ENCODE results near the gene NINJ2. TPM values are rescaled to one million over a fixed set of nuclear protein-coding genes. Genes with fewer than 3 reads are reported as not detected.

Gene NINJ2
- total RNA-seq, 1 donor = 5.8 TPM

DNA sequence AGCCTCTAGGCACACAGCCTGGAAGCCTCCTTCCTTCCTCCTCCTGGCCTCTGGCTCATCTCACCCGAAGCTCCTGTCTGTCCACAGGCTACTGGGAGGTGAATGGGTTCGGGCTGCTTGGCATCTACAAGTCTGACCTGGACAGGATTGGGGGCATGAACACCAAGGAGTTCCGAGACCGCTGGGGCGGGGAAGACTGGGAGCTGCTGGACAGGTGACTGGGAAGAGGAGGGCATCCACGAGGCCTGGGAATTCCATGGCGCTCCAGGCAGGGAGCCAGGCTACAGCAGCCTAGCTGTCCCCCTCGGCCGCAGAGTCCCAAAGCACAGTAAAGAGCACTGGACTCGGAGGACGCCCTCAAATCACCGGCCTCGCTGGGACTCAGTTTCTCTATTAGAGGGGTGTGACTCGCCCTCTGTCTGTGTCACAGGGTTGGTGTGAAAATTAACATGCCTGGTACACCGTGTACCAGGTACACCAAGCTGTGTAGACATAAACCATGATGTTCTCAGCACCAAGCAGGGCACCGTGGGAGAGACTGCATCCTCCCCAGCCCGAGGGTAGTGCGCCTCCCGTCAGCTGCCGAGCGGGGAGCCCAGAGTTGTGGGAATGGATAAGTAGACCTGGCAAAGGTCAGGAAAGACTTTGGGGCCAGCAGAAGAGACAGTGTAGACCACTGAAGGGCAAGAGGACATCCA, 103.9 kb downstream of the NINJ2 start:
- no peaks in the 10 kb centered on the region for H4K20me1 ChIP-seq (ENCODE audit: insufficient read depth, low read length)

GRCh38 chr12:558580-558979, 104.7 kb downstream of the NINJ2 start:
- H3K79me2 ChIP-seq (ENCODE audit: insufficient read depth, low read length) = no peaks in the 10 kb centered on the region
- no peak overlapping the region for H3K4me2 ChIP-seq (ENCODE audit: insufficient read depth, low read length)
- H3K4me3 ChIP-seq (ENCODE audit: insufficient read depth, low read length) = no peak overlapping the region
- H3K4me1 ChIP-seq (ENCODE audit: insufficient read depth, low read length) = peaks cover 4% of the 10 kb centered on the region
- peaks cover 19% of the 10 kb centered on the region for H3K27me3 ChIP-seq (ENCODE audit: insufficient read depth, low read length)
- no peaks in the 10 kb centered on the region for H4K20me1 ChIP-seq (ENCODE audit: insufficient read depth, low read length)
- peak; percentile 76 for DNase-seq (ENCODE audit: insufficient read length, low spot score, missing footprints)
- no peak for TF ChIP-seq CTCF (IDR thresholded peaks at IDR 0.05; ENCODE audit: extremely low read depth, low read depth, low read length)
- no peaks in the 10 kb centered on the region for H3K36me3 ChIP-seq (ENCODE audit: insufficient read depth, low read length)
- no peaks in the 10 kb centered on the region for H3K9me3 ChIP-seq (ENCODE audit: low read depth, low read length)
- no peak overlapping the region for H2AFZ ChIP-seq (ENCODE audit: low read length)
- H3K27ac ChIP-seq (ENCODE audit: low read depth, low read length) = no peak overlapping the region

More for the DNA sequence above, 103.9 kb downstream of the NINJ2 start:
- Histone ChIP-seq H3K4me3 (ENCODE audit: insufficient read depth, low read length) (no peak overlapping the region), H3K4me2 (ENCODE audit: insufficient read depth, low read length) (no peak overlapping the region), H2AFZ (ENCODE audit: low read length) (no peak overlapping the region), H3K4me1 (ENCODE audit: insufficient read depth, low read length) (peaks cover 11% of the 10 kb centered on the region), H3K27ac (ENCODE audit: low read depth, low read length) (no peak overlapping the region), H3K36me3 (ENCODE audit: insufficient read depth, low read length) (no peaks in the 10 kb centered on the region), H3K27me3 (ENCODE audit: insufficient read depth, low read length) (peaks cover 19% of the 10 kb centered on the region), H3K9me3 (ENCODE audit: low read depth, low read length) (no peaks in the 10 kb centered on the region), H3K79me2 (ENCODE audit: insufficient read depth, low read length) (no peaks in the 10 kb centered on the region)
- TF ChIP-seq CTCF (IDR thresholded peaks at IDR 0.05; ENCODE audit: extremely low read depth, low read depth, low read length) = no peak
- peak; percentile 69 for DNase-seq (ENCODE audit: insufficient read length, low spot score, missing footprints)

DNA sequence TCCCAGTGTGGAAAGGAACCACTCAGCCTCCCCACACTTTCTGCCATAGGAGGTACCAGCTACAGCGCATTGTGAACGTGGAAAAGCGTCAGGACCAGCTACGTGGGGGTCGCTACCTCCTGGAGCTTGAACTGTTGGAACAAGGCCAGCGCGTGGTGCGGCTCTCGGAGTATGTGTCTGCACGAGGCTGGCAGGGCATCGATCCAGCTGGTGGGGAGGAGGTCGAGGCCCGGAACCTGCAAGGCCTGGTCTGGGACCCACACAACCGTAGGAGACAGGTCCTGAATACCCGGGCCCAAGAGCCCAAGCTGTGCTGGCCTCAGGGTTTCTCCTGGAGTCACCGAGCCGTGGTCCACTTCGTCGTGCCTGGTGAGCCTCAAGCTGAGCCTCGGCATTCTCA, 106.7 kb downstream of the NINJ2 start:
- no peak overlapping the region for H3K4me2 ChIP-seq (ENCODE audit: insufficient read depth, low read length)
- H2AFZ ChIP-seq (ENCODE audit: low read length) = no peak overlapping the region
- H3K27me3 ChIP-seq (ENCODE audit: insufficient read depth, low read length) = peaks cover 34% of the 10 kb centered on the region
- no peak for TF ChIP-seq CTCF (IDR thresholded peaks at IDR 0.05; ENCODE audit: extremely low read depth, low read depth, low read length)
- H4K20me1 ChIP-seq (ENCODE audit: insufficient read depth, low read length) = no peaks in the 10 kb centered on the region
- H3K9me3 ChIP-seq (ENCODE audit: low read depth, low read length) = no peaks in the 10 kb centered on the region
- no peaks in the 10 kb centered on the region for H3K79me2 ChIP-seq (ENCODE audit: insufficient read depth, low read length)
- H3K4me1 ChIP-seq (ENCODE audit: insufficient read depth, low read length) = no peaks in the 10 kb centered on the region
- DNase-seq (ENCODE audit: insufficient read length, low spot score, missing footprints) = no peak
- no peak overlapping the region for H3K4me3 ChIP-seq (ENCODE audit: insufficient read depth, low read length)
- H3K27ac ChIP-seq (ENCODE audit: low read depth, low read length) = no peak overlapping the region
- no peaks in the 10 kb centered on the region for H3K36me3 ChIP-seq (ENCODE audit: insufficient read depth, low read length)

GRCh38 chr12:554001-554285, 109.3 kb downstream of the NINJ2 start:
- Histone ChIP-seq H3K27me3 (ENCODE audit: insufficient read depth, low read length) (peaks cover 27% of the 10 kb centered on the region), H3K79me2 (ENCODE audit: insufficient read depth, low read length) (no peaks in the 10 kb centered on the region), H3K9me3 (ENCODE audit: low read depth, low read length) (no peaks in the 10 kb centered on the region)

More at GRCh38 chr12:554001-554285, 109.3 kb downstream of the NINJ2 start:
- H2AFZ ChIP-seq (ENCODE audit: low read length) = no peak overlapping the region
- TF ChIP-seq CTCF (IDR thresholded peaks at IDR 0.05; ENCODE audit: extremely low read depth, low read depth, low read length) = no peak
- no peaks in the 10 kb centered on the region for H3K36me3 ChIP-seq (ENCODE audit: insufficient read depth, low read length)
- no peak overlapping the region for H3K27ac ChIP-seq (ENCODE audit: low read depth, low read length)
- H4K20me1 ChIP-seq (ENCODE audit: insufficient read depth, low read length) = no peaks in the 10 kb centered on the region
- H3K4me1 ChIP-seq (ENCODE audit: insufficient read depth, low read length) = no peaks in the 10 kb centered on the region
- H3K4me3 ChIP-seq (ENCODE audit: insufficient read depth, low read length) = no peak overlapping the region
- H3K4me2 ChIP-seq (ENCODE audit: insufficient read depth, low read length) = no peak overlapping the region
- peak; percentile 57 for DNase-seq (ENCODE audit: insufficient read length, low spot score, missing footprints)
